Measurements from ENCODE around the gene IDS.
"Not testable (repeated sequence)": the region's sequence is repeated elsewhere in the genome, so short reads cannot be mapped to it uniquely, and the experiment has no call there.

DNA sequence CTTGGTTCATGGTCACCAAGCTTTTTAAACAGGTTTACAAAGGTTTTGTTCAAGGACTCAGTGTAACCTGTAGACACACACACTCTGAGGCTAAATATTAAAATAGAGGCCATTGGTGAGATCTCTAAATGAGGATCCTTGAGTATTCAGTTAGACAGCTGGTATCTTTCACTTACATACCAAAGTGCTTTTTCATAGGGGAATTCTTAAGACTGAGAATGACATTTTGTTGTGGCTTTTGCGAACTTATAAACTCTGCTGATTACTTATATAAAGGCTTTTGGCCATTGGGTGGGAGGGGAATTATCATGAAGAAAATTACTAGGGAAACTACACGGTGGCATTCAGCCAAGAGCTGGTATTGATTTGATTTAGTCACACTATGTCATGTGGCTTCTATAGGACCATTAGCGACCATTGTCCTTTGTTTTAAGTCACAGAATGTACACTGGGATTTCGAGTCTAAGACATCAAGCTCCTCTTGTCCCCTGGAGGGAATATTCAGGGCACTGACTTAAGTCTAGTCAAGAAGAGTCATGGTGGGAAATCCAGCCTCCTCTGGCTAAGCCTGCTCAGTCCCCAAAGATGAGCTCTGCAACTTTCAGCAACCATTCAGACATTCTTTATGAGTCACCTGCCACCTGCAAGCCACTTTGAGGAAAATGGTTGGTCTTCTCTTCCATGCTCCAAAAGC is 46.3 kb upstream of the IDS start:
- TF ChIP-seq, protein P1, sequence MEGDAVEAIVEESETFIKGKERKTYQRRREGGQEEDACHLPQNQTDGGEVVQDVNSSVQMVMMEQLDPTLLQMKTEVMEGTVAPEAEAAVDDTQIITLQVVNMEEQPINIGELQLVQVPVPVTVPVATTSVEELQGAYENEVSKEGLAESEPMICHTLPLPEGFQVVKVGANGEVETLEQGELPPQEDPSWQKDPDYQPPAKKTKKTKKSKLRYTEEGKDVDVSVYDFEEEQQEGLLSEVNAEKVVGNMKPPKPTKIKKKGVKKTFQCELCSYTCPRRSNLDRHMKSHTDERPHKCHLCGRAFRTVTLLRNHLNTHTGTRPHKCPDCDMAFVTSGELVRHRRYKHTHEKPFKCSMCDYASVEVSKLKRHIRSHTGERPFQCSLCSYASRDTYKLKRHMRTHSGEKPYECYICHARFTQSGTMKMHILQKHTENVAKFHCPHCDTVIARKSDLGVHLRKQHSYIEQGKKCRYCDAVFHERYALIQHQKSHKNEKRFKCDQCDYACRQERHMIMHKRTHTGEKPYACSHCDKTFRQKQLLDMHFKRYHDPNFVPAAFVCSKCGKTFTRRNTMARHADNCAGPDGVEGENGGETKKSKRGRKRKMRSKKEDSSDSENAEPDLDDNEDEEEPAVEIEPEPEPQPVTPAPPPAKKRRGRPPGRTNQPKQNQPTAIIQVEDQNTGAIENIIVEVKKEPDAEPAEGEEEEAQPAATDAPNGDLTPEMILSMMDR (conservative IDR thresholded peaks at IDR 0.05) = not testable (repeated sequence)
- TF ChIP-seq ZFX (IDR thresholded peaks at IDR 0.05) = not testable (repeated sequence)
